Ascending aorta (tissue), 2 donors: ENCODE measurements around the gene HOXB1. TPM values are rescaled to one million over a fixed set of nuclear protein-coding genes. Genes with fewer than 3 reads are reported as not detected.
"Not testable (repeated sequence)": the region's sequence is repeated elsewhere in the genome, so short reads cannot be mapped to it uniquely, and the experiment has no call there.

Experiments
- DNase-seq, 2 donors: peaks; one replicate each; pipeline ENCODE4 v3.0.0-alpha.2; 2019; ENCODE audit warnings: low spot score in 2 of 2
- H3K27ac ChIP-seq, 2 donors: fragments of 200-600 bp; sonication (generic); one replicate each; pipeline ENCODE4 v1.5.1; 2016 to 2017; ENCODE audit warnings: mild to moderate bottlenecking in 1 of 2
- H3K27me3 ChIP-seq: fragments of 200-600 bp; sonication (generic); one replicate; pipeline ENCODE4 v1.5.1; 2017
- H3K36me3 ChIP-seq, 2 donors: fragments of 200-600 bp; sonication (generic); one replicate each; pipeline ENCODE4 v1.5.1; 2016
- H3K4me1 ChIP-seq, 2 donors: fragments of 200-600 bp; sonication (generic); one replicate each; pipeline ENCODE4 v1.5.1; 2016 to 2017; ENCODE audit warnings: mild to moderate bottlenecking in 1 of 2
- H3K4me3 ChIP-seq, 2 donors: fragments of 200-600 bp; sonication (generic); one replicate each; pipeline ENCODE4 v1.5.1; 2016 to 2017; ENCODE audit warnings: mild to moderate bottlenecking in 1 of 2
- H3K9me3 ChIP-seq, 2 donors: fragments of 200-600 bp; sonication (generic); one replicate each; pipeline ENCODE4 v1.5.1; 2016
- intact Hi-C: fragments of 100-400 bp; cut with DNase I; formaldehyde crosslinking; loops from one replicate; pipeline ENCODE4 v1.15.1; 2023
- total RNA-seq: library from RNA; depleted of rRNA; stranded (reverse); fragments of >200 nt; gene quantifications from one replicate; pipeline ENCODE4 v1.1.0, GENCODE V29; 2016
- TF ChIP-seq, protein P1 (sequence below), 3 experiments: fragments of 200-600 bp in 2 of 3; fragments of 450-650 bp in 1 of 3; sonication (generic) in 2 of 3; IDR thresholded peaks; one replicate each; pipeline ENCODE4 v1.5.1; 2016 to 2019; ENCODE audit warnings: antibody characterized with exemption in 3 of 3, mild to moderate bottlenecking in 1 of 3, moderate library complexity in 1 of 3

The HOXB1 gene
- total RNA-seq, 1 donor from 2014 or later = not detected

GRCh38 chr17:48483004-48483403 lies 47.8 kb downstream of the HOXB1 start:
- DNase-seq = no peak
- TF ChIP-seq, protein P1, sequence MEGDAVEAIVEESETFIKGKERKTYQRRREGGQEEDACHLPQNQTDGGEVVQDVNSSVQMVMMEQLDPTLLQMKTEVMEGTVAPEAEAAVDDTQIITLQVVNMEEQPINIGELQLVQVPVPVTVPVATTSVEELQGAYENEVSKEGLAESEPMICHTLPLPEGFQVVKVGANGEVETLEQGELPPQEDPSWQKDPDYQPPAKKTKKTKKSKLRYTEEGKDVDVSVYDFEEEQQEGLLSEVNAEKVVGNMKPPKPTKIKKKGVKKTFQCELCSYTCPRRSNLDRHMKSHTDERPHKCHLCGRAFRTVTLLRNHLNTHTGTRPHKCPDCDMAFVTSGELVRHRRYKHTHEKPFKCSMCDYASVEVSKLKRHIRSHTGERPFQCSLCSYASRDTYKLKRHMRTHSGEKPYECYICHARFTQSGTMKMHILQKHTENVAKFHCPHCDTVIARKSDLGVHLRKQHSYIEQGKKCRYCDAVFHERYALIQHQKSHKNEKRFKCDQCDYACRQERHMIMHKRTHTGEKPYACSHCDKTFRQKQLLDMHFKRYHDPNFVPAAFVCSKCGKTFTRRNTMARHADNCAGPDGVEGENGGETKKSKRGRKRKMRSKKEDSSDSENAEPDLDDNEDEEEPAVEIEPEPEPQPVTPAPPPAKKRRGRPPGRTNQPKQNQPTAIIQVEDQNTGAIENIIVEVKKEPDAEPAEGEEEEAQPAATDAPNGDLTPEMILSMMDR (IDR thresholded peaks at IDR 0.05) = no peak
- no peaks in the 10 kb centered on the region for H3K9me3 ChIP-seq
- H3K27ac ChIP-seq = no peak overlapping the region
- no peak overlapping the region for H3K4me3 ChIP-seq
- H3K4me1 ChIP-seq = no peaks in the 10 kb centered on the region
- intact Hi-C loops = no loop called here
- H3K36me3 ChIP-seq = no peaks in the 10 kb centered on the region
- H3K27me3 ChIP-seq = no peaks in the 10 kb centered on the region

GRCh38 chr17:48482301-48482700 lies 48.5 kb downstream of the HOXB1 start:
- intact Hi-C loops, H3K4me1 ChIP-seq, H3K36me3 ChIP-seq, H3K27me3 ChIP-seq, H3K4me3 ChIP-seq, H3K27ac ChIP-seq, DNase-seq, H3K9me3 ChIP-seq: not testable (repeated sequence)

DNA sequence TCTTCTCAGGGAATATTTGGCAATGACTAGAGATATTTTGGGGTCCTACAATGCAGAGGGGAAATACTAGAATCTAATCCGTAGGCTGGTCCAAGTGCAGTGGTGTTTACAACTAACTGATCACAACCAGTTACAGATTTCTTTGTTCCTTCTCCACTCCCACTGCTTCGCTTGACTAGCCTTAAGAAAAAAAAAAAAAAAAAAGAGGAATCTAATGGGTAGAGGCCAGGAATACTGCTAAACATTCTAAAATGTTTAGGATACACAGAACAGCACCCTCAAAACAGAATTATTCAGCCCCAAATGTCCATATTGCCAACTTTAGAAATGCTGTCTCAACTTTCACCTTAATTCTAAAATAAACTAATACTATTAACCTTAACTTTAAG lies 51.8 kb downstream of the HOXB1 start:
- TF ChIP-seq, protein P1 (IDR thresholded peaks at IDR 0.05) = no peak
- Histone ChIP-seq H3K9me3 (no peaks in the 10 kb centered on the region), H3K4me1 (no peaks in the 10 kb centered on the region), H3K27me3 (no peaks in the 10 kb centered on the region), H3K27ac (no peak overlapping the region), H3K4me3 (no peak overlapping the region), H3K36me3 (no peaks in the 10 kb centered on the region)
- DNase-seq = no peak
- intact Hi-C loops = no loop called here

Other genes with a start within 250 kb of the HOXB1 start
- gene SKAP1, start 100.8 kb downstream of the HOXB1 start, total RNA-seq = not detected
- gene HOXB2, start 14.1 kb upstream of the HOXB1 start, total RNA-seq = 55.3 TPM
- gene HOXB4, start 47.3 kb upstream of the HOXB1 start, total RNA-seq = 20.4 TPM
- gene HOXB3, start 59.2 kb upstream of the HOXB1 start, total RNA-seq = 19.3 TPM
- 0.53 TPM for gene HOXB5, start 62.8 kb upstream of the HOXB1 start, total RNA-seq
- 5.1 TPM for gene HOXB6, start 74.0 kb upstream of the HOXB1 start, total RNA-seq
- 15.0 TPM for gene HOXB7, start 80.0 kb upstream of the HOXB1 start, total RNA-seq
- not detected for gene HOXB8, start 84.3 kb upstream of the HOXB1 start, total RNA-seq
- gene HOXB9, start 95.3 kb upstream of the HOXB1 start, total RNA-seq = not detected
- not detected for gene PRAC1, start 191.5 kb upstream of the HOXB1 start, total RNA-seq
- not detected for gene PRAC2, start 192.2 kb upstream of the HOXB1 start, total RNA-seq
- gene HOXB13, start 197.7 kb upstream of the HOXB1 start, total RNA-seq = not detected